Loucy (cell line): Measurements from ENCODE around the gene HES3.

ENCODE experiments used
- EZH2phosphoT487 ChIP-seq: fragments of 200-600 bp; IDR thresholded peaks from 2 replicates; pipeline ENCODE4 v1.6.1; 2018; ENCODE audit warnings: antibody characterized with exemption, mild to moderate bottlenecking, moderate library complexity, borderline replicate concordance
- TF ChIP-seq, protein P1 (sequence below): fragments of 200-600 bp; sonication (generic); conservative IDR thresholded peaks from 2 replicates; pipeline ENCODE4 v1.5.1; 2014; ENCODE audit warnings: mild to moderate bottlenecking, antibody characterized with exemption, low read length

DNA sequence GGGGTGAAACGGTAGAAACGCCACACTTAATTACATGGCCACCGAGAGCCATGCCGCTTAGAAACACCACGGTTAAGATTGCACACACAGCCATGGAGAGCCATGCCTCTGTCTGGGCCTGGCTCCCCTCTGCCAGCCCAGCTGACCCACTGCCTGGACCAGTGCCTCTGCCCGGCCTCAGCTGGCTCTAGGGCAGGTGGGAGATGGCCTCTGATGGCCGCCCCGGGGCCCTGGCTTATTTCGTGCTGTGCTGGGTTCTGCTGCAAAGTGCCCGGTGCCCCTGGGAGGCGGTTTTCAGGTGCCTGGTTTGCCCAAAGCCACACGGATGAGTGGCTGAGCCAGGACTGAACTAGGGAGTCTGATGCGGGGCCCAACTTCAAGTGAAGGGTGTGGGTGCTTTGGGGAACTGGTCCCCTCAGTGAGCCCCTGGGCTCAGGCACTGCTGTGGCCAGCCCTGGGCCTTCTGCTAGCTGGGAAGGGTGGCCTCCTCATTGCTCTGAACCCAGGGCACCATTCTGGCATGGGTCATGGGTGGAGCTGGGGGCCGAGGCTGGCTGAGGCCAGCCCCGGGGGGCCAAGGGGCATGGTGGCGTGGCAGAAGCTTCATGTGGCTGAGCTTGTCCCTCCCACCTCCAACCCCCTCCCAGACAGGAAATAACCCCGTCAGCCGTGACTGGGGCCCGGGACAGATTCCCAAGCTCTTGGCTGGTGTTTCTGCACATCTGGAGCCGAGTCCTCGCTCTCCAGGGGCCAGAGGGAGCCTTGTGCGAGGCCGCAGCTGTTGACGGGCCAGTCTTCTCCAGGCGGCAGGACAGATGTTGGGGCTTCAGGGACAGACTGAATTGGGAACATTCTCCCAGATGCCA is 18.8 kb downstream of the HES3 start:
- TF ChIP-seq, protein P1, sequence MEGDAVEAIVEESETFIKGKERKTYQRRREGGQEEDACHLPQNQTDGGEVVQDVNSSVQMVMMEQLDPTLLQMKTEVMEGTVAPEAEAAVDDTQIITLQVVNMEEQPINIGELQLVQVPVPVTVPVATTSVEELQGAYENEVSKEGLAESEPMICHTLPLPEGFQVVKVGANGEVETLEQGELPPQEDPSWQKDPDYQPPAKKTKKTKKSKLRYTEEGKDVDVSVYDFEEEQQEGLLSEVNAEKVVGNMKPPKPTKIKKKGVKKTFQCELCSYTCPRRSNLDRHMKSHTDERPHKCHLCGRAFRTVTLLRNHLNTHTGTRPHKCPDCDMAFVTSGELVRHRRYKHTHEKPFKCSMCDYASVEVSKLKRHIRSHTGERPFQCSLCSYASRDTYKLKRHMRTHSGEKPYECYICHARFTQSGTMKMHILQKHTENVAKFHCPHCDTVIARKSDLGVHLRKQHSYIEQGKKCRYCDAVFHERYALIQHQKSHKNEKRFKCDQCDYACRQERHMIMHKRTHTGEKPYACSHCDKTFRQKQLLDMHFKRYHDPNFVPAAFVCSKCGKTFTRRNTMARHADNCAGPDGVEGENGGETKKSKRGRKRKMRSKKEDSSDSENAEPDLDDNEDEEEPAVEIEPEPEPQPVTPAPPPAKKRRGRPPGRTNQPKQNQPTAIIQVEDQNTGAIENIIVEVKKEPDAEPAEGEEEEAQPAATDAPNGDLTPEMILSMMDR = no peak
- no peak for TF ChIP-seq EZH2phosphoT487
